Caco-2 (cell line): Measurements from ENCODE around the gene ETNK1. TPM values are rescaled to one million over a fixed set of nuclear protein-coding genes. Genes with fewer than 3 reads are reported as not detected.
A peak's percentile ranks its signal among the peaks of the same experiment; 100 is the strongest.

ENCODE experiments used
- BruUV-seq: library from RNA; stranded (reverse); fragments of 400-500 nt; replicated peaks from 2 replicates; lab custom pipeline; 2021; lab: Mats Ljungman, UMichigan
- CTCF ChIA-PET: fragments of 300-600 bp; sonication (Branson Sonifier 250); formaldehyde crosslinking; loops from one replicate; lab custom pipeline; 2022; ENCODE audit warnings: antibody characterized with exemption; lab: Charles Lee
- POLR2A ChIA-PET: fragments of 300-600 bp; sonication (Branson Sonifier 250); formaldehyde crosslinking; loops from one replicate; lab custom pipeline; 2022; ENCODE audit warnings: antibody characterized with exemption; lab: Charles Lee
- DNase-seq, 2 experiments: peaks; one replicate each; pipeline versions ENCODE4 v3.0.0 to v3.0.0-alpha.2; 2020 to 2022
- H3K27me3 ChIP-seq: replicated peaks from 2 replicates; pipeline ENCODE4 v1.6.0; 2011; ENCODE audit warnings: low read length; ENCODE audit not compliant: control insufficient read depth, insufficient read depth
- H3K36me3 ChIP-seq: 2 replicates; pipeline ENCODE4 v1.5.1; 2011; ENCODE audit warnings: low read length; ENCODE audit not compliant: control insufficient read depth, insufficient read depth
- H3K4me1 ChIP-seq: fragments of 250-450 bp; sonication (Bioruptor Pico); 2 replicates; pipeline ENCODE4 v1.5.1; 2020; ENCODE audit warnings: mild to moderate bottlenecking
- H3K4me3 ChIP-seq: 2 replicates; pipeline ENCODE4 v1.5.1; 2011; ENCODE audit warnings: low read depth, mild to moderate bottlenecking, control low read depth, low read length
- H3K9me3 ChIP-seq: fragments of 250-450 bp; sonication (Bioruptor Pico); 2 replicates; pipeline ENCODE4 v1.5.1; 2020; ENCODE audit warnings: mild to moderate bottlenecking, moderate library complexity
- H3K27ac Mint-ChIP-seq: one replicate; pipeline ENCODE4 v1.8.0; 2022; ENCODE audit warnings: mixed read lengths; ENCODE audit not compliant: unreplicated experiment
- H3K27me3 Mint-ChIP-seq: one replicate; pipeline ENCODE4 v1.8.0; 2022; ENCODE audit warnings: mixed read lengths; ENCODE audit not compliant: insufficient read depth, unreplicated experiment
- H3K36me3 Mint-ChIP-seq: one replicate; pipeline ENCODE4 v1.8.0; 2022; ENCODE audit warnings: mild to moderate bottlenecking, mixed read lengths; ENCODE audit not compliant: insufficient read depth, unreplicated experiment
- H3K4me1 Mint-ChIP-seq: one replicate; pipeline ENCODE4 v1.8.0; 2022; ENCODE audit warnings: low read depth, mixed read lengths; ENCODE audit not compliant: unreplicated experiment
- H3K4me3 Mint-ChIP-seq: one replicate; pipeline ENCODE4 v1.8.0; 2022; ENCODE audit warnings: mild to moderate bottlenecking, moderate library complexity, mixed read lengths; ENCODE audit not compliant: unreplicated experiment
- H3K9me3 Mint-ChIP-seq: one replicate; pipeline ENCODE4 v1.8.0; 2022; ENCODE audit warnings: mixed read lengths; ENCODE audit not compliant: unreplicated experiment
- intact Hi-C: fragments of 100-400 bp; cut with micrococcal nuclease; formaldehyde crosslinking; loops from one replicate; pipeline ENCODE4 v1.10.0; 2022; ENCODE audit not compliant: unreplicated experiment
- total RNA-seq: library from RNA; stranded (reverse); gene quantifications from 2 replicates; pipeline ENCODE4 v1.2.3, GENCODE V29; 2022
- TF ChIP-seq, protein P1 (sequence below), 2 experiments: fragments of 200-600 bp in 1 of 2; IDR thresholded peaks; 1 replicate in 1 of 2; 2 replicates in 1 of 2; pipeline versions ENCODE4 v1.5.1 to v1.8.0; 2011 to 2022; ENCODE audit warnings: antibody characterized with exemption in 1 of 2, control low read depth in 1 of 2, inconsistent platforms in 1 of 2, low read depth in 1 of 2, low read length in 1 of 2, mild to moderate bottlenecking in 1 of 2, moderate library complexity in 1 of 2; ENCODE audit not compliant: insufficient read depth in 1 of 2, severe bottlenecking in 1 of 2, unreplicated experiment in 1 of 2

Gene ETNK1
- total RNA-seq, 1 experiment from 2014 or later = 78.7 TPM

DNA sequence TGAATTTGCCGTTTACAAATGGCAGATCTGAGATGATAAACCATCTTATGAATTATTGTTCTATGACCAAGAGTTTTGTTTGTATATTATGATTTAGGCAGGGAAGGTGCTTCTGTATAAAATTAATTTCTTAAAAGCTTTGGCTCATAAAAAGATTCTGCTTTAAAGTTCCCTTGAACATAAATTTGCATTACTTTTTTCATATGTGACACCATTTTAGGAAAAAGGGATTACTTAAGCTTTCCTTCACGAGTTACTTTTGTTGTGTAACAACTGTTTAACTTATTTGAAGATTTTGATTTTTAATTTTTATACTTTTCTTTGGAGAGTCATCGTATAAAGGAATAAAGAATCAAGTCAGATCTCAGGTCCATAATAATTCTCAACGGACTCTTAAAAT is 3.3 kb downstream of the ETNK1 start:
- intact Hi-C loops = loop anchor here (10.0 kb wide), 1 partner anchor 973 kb away; the partner anchor contains the start of gene LDHB
- no peaks in the 10 kb centered on the region for H3K27me3 Mint-ChIP-seq
- peaks cover 26% of the 10 kb centered on the region for H3K4me1 ChIP-seq
- H3K4me3 Mint-ChIP-seq = no peak overlapping the region
- DNase-seq = no peak
- no peaks in the 10 kb centered on the region for H3K36me3 ChIP-seq
- BruUV-seq = no TSS peak
- H3K9me3 ChIP-seq = no peaks in the 10 kb centered on the region
- POLR2A ChIA-PET = interaction anchor here (1.4 kb wide), 1 partner anchor 84 kb away, joined by 5 read pairs; the partner anchor contains the start of gene C2CD5
- H3K27ac Mint-ChIP-seq = no peak overlapping the region
- H3K27me3 ChIP-seq = no peaks in the 10 kb centered on the region
- CTCF ChIA-PET = no interaction called here
- H3K9me3 Mint-ChIP-seq = no peaks in the 10 kb centered on the region
- H3K4me3 ChIP-seq = no peak overlapping the region
- H3K4me1 Mint-ChIP-seq = peaks cover 22% of the 10 kb centered on the region
- H3K36me3 Mint-ChIP-seq = peaks cover 39% of the 10 kb centered on the region
- TF ChIP-seq, protein P1, sequence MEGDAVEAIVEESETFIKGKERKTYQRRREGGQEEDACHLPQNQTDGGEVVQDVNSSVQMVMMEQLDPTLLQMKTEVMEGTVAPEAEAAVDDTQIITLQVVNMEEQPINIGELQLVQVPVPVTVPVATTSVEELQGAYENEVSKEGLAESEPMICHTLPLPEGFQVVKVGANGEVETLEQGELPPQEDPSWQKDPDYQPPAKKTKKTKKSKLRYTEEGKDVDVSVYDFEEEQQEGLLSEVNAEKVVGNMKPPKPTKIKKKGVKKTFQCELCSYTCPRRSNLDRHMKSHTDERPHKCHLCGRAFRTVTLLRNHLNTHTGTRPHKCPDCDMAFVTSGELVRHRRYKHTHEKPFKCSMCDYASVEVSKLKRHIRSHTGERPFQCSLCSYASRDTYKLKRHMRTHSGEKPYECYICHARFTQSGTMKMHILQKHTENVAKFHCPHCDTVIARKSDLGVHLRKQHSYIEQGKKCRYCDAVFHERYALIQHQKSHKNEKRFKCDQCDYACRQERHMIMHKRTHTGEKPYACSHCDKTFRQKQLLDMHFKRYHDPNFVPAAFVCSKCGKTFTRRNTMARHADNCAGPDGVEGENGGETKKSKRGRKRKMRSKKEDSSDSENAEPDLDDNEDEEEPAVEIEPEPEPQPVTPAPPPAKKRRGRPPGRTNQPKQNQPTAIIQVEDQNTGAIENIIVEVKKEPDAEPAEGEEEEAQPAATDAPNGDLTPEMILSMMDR (IDR thresholded peaks at IDR 0.05; ENCODE audit: insufficient read depth in 1 of 2, low read depth in 1 of 2, low read length in 1 of 2, severe bottlenecking in 1 of 2, unreplicated experiment in 1 of 2) = no peak

DNA sequence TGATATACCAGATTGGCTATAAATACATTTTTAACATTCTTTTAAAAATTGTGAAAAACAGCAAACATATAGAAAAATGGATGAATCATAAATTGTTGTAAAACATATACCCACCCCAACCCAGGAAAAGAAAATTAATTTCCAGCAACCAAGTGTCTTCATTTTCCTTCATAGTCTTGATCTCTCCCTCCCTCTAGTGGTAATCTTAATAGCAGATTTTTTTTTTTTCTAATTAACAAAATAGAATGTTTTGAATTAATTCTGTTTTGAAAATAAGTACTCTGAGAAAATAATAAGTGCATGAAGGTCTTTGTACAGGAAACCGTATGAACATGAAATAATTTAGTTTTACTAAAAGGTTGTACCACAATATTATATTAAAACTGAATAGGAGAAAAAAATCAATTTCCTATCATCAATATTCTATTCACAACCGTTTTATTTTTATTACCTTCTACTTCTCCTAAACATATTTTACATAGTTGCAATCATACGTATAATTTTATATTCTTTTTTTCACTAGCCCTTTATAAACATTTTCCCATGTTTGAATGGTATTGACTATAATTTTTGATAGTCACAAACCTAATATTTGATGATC is 7.0 kb downstream of the ETNK1 start:
- POLR2A ChIA-PET = no interaction called here
- Mint-ChIP-seq H3K27ac (no peak overlapping the region), H3K4me3 (no peak overlapping the region), H3K9me3 (no peaks in the 10 kb centered on the region), H3K27me3 (no peaks in the 10 kb centered on the region), H3K4me1 (peaks cover 7% of the 10 kb centered on the region), H3K36me3 (peaks cover 34% of the 10 kb centered on the region)
- CTCF ChIA-PET = interaction anchor here (1.5 kb wide), 1 partner anchor 88 kb away, joined by 3 read pairs; the partner anchor contains the start of gene C2CD5
- Histone ChIP-seq H3K36me3 (peaks cover 4% of the 10 kb centered on the region), H3K4me3 (no peak overlapping the region), H3K9me3 (no peaks in the 10 kb centered on the region), H3K4me1 (peaks cover 19% of the 10 kb centered on the region), H3K27me3 (no peaks in the 10 kb centered on the region)
- TF ChIP-seq, protein P1 (IDR thresholded peaks at IDR 0.05; ENCODE audit: insufficient read depth in 1 of 2, low read depth in 1 of 2, low read length in 1 of 2, severe bottlenecking in 1 of 2, unreplicated experiment in 1 of 2) = peak; percentile 71 to 78
- no peak for DNase-seq
- no TSS peak for BruUV-seq
- intact Hi-C loops = loop anchor here (1.0 kb wide), 2 partner anchors 88 to 103 kb away; partner anchors contain the start of gene C2CD5

DNA sequence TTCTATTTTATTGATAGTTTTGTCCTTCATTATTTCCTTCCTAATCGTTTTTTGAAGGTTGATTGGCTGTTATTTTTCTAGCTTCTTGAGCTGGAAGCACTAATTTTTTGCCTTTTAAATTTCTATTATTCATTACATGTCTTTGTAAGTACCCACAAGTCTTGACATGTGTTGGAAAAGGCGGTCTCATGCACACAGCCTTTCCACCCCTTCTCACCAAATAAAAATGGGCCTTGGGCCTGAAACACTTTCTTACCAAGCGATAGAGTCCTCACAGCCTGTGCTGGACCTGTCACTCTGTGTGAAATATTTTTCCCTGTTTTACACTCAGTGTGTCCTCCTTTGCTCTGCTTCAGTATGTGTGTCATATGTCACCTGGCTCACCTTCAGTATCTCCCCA is 9.9 kb downstream of the ETNK1 start:
- no peak overlapping the region for H3K27ac Mint-ChIP-seq
- no peaks in the 10 kb centered on the region for H3K4me1 ChIP-seq
- TF ChIP-seq, protein P1 (IDR thresholded peaks at IDR 0.05; ENCODE audit: insufficient read depth in 1 of 2, low read depth in 1 of 2, low read length in 1 of 2, severe bottlenecking in 1 of 2, unreplicated experiment in 1 of 2) = no peak
- CTCF ChIA-PET = no interaction called here
- H3K4me3 ChIP-seq = no peak overlapping the region
- H3K36me3 Mint-ChIP-seq = peaks cover 34% of the 10 kb centered on the region
- no peaks in the 10 kb centered on the region for H3K9me3 ChIP-seq
- DNase-seq = no peak
- H3K27me3 ChIP-seq = no peaks in the 10 kb centered on the region
- H3K4me3 Mint-ChIP-seq = no peak overlapping the region
- H3K4me1 Mint-ChIP-seq = peaks cover 6% of the 10 kb centered on the region
- H3K27me3 Mint-ChIP-seq = no peaks in the 10 kb centered on the region
- H3K36me3 ChIP-seq = peaks cover 4% of the 10 kb centered on the region
- intact Hi-C loops = no loop called here
- POLR2A ChIA-PET = no interaction called here
- BruUV-seq = no TSS peak
- H3K9me3 Mint-ChIP-seq = no peaks in the 10 kb centered on the region
